DND-41 (cell line): ENCODE measurements around the gene STKLD1.
"Not testable (repeated sequence)": the region's sequence is repeated elsewhere in the genome, so short reads cannot be mapped to it uniquely, and the experiment has no call there.

Source experiments
- CTCF ChIP-seq: IDR thresholded peaks from 2 replicates; pipeline ENCODE4 v1.5.1; 2012; ENCODE audit warnings: borderline replicate concordance, low read length, moderate library complexity, mild to moderate bottlenecking; ENCODE audit not compliant: poor library complexity, severe bottlenecking; ENCODE audit errors: extremely low read depth
- EZH2 ChIP-seq: IDR thresholded peaks from 3 replicates; pipeline ENCODE4 v1.6.1; 2012; ENCODE audit warnings: borderline replicate concordance, low read depth, mild to moderate bottlenecking, moderate library complexity, low read length, inconsistent platforms; ENCODE audit not compliant: severe bottlenecking

DNA sequence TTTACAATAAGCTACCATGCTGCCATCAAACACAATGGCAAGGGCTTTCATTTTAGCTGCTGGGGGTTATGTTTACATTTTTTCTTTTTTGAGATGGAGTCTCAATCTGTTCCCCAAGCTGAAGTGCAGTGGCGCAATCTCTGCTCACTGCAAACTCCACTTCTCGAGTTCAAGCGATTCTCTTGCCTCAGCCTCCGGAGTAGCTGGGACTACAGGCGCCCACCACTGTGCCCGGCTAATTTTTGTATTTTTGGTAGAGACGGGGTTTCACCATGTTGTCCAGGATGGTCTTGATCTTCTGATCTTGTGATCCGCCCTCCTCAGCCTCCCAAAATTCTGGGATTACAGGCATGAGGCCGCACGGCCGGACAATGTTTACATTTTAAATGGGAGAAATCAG, 41.3 kb upstream of the STKLD1 start:
- TF ChIP-seq CTCF, EZH2: not testable (repeated sequence)
